ENCODE measurements around the gene AMACR.

The AMACR gene

DNA sequence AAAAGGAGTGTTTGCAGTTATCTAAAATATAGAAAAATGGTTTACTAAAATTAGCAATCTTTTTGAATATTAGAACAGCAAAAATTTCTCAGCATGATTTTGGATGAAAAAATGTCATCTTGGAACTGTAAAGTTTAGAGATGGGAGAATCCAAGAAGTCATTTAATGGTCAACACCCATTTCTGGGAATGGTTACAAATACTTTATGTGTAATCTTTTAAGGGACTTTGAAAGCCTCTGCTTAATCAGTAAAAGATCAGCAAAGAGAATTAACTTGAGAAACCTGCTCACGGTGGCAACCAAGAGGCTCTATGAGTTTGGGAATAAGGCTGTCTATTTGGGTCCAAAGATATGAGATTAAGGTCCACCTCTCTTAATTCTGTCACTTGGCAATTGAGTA lies 22.2 kb upstream of the AMACR start:
- Histone ChIP-seq H3K27ac (no peak overlapping the region), H3K4me3 (no peak overlapping the region)
- TF ChIP-seq, protein P1, sequence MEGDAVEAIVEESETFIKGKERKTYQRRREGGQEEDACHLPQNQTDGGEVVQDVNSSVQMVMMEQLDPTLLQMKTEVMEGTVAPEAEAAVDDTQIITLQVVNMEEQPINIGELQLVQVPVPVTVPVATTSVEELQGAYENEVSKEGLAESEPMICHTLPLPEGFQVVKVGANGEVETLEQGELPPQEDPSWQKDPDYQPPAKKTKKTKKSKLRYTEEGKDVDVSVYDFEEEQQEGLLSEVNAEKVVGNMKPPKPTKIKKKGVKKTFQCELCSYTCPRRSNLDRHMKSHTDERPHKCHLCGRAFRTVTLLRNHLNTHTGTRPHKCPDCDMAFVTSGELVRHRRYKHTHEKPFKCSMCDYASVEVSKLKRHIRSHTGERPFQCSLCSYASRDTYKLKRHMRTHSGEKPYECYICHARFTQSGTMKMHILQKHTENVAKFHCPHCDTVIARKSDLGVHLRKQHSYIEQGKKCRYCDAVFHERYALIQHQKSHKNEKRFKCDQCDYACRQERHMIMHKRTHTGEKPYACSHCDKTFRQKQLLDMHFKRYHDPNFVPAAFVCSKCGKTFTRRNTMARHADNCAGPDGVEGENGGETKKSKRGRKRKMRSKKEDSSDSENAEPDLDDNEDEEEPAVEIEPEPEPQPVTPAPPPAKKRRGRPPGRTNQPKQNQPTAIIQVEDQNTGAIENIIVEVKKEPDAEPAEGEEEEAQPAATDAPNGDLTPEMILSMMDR (IDR thresholded peaks at IDR 0.05) = no peak
- DNase-seq (ENCODE audit: low spot score) = no peak

DNA sequence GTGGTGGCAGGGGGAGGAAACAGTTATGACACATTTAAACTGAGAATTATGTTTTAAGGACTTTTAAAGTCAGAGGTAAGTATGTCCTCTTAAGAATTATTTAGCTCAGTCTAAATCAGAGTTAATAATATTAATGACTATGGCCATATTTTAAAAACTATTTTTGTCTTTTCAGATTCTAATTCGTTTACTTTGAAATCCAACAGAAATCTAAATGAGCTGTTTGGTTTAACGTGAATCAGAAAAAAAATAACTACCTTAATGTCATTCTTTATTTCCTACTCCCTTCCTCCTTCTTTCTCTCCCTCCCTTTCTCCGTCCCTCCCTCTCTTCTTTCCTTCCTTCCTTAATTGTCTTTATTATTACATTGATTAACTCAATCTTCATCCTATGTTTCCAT lies 20.5 kb upstream of the AMACR start:
- DNase-seq (ENCODE audit: low spot score) = no peak
- Histone ChIP-seq H3K4me3 (no peak overlapping the region), H3K27ac (no peak overlapping the region)
- TF ChIP-seq, protein P1 (IDR thresholded peaks at IDR 0.05) = no peak

DNA sequence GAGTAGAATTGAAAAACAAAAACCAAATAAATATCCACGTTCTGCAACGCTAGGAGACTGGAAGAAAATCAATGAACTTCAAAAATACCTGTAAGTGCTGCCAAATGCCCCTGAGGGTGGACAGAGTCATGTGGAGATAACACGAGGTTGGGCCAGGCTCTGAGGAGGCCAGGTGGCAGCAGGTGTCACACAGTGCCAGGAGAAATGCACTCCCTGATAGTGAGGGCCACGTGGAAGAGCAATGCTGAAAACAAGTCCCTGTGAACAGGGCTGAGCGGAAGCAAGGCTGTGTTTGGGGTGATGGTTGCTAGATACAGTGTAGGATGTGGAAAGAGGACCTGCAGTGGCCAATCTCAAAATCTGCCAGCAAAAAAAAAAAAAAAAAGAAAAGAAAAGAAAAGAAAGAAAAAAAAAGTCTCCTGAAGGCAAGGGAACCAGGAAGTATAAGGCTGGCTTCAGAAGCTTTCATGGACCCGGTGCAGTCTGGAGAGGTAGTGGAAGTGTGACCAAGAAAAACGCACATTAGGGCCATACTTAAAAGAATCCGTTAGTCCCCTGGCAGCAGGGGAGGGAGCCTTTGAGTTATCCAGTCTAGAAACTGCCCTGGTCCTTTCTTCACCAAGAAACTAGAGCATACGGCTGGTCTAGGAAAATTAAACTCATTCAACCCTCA lies 18.4 kb upstream of the AMACR start:
- Histone ChIP-seq H3K4me3 (no peak overlapping the region), H3K27ac (no peak overlapping the region)
- TF ChIP-seq, protein P1 (IDR thresholded peaks at IDR 0.05) = no peak
- DNase-seq (ENCODE audit: low spot score) = no peak

DNA sequence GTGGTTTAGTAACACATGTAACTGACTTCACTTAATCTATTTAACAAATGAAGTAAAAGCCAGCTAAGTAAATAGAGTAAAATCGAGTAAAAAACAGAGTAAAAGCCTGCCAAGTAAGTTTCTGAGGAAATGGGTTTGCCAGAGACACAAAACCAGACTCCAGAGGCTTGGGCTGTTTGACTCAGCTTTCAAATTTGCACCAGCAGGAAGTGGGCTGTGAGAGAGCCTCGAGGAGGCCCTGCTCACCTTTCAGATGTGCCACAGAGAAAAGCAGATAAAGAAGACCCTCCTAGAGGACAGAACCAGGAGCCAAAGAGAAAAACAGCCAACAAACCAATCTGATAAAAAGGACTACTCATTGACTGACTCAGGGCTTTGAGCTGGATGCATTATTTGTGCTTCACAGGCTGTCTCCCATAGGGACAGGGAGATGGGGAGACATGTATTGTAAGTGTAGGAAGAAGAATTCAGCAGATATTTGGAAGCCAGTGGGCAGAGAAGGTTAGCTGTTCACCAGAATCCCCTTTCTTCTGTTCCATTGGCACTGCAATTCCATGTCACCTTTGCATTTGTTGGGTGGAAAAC lies 14.4 kb upstream of the AMACR start:
- TF ChIP-seq, protein P1 (IDR thresholded peaks at IDR 0.05) = no peak
- no peak overlapping the region for H3K4me3 ChIP-seq
- no peak overlapping the region for H3K27ac ChIP-seq
- no peak for DNase-seq (ENCODE audit: low spot score)

DNA sequence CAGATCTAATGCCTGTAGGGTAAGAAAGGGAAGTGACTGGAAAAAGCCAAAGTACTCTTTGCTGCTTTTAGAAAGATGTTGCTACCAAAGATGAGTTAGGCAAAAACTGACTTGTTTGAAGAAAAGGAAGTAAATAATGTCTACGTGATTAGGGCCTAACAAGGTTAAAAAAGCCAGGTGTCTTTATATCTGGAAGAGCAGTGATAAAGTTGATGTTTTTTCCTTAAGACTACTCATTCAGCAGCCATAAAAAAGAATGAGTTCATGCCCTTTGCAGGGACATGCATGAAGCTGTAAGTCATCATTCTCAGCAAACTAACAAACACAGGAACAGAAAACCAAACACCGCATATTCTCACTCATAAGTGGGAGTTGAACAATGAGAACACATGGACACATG lies 13.5 kb upstream of the AMACR start:
- Histone ChIP-seq H3K27ac (no peak overlapping the region), H3K4me3 (no peak overlapping the region)
- TF ChIP-seq, protein P1 (IDR thresholded peaks at IDR 0.05) = no peak
- no peak for DNase-seq (ENCODE audit: low spot score)

DNA sequence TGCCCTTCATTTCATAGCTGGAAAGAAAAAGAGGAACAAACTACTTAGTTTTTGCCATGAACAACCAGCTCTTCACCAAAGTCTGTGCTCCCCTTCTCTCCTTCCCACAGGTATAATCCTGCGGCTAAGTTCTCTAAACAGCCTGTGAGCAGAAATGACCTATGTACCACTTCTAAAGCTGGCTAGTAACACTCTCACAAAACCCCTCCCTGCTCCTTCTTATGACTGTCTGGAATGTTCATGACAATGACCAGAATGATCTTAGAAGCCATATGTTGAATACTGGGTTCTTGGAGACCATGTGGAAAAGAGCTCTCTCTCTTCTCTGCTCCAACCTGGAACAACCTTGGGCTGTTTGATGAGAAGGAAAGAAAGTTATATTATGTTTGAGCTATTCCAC lies 12.9 kb upstream of the AMACR start:
- TF ChIP-seq, protein P1 (IDR thresholded peaks at IDR 0.05) = no peak
- H3K4me3 ChIP-seq = no peak overlapping the region
- DNase-seq (ENCODE audit: low spot score) = no peak
- no peak overlapping the region for H3K27ac ChIP-seq

DNA sequence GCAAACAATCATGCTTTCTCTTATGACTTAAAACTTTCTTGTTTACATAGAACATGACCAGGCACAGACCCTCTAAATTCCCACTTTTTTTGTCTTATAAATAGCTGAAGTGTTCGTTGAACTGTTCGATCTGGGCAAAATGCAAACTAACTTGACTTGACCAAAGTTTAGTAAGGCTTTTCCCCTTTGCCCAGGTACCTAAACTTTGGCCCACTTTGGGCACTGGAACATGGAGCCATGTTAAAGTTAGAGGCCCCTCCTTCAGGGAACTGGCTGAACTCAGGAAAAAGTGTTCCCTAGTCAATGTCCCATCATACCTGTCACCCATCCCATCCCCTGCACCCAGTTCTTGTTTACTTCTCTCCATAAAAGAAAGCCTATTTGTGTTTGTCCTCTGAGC lies 9.4 kb upstream of the AMACR start:
- TF ChIP-seq, protein P1 (IDR thresholded peaks at IDR 0.05) = no peak
- Histone ChIP-seq H3K27ac (no peak overlapping the region), H3K4me3 (no peak overlapping the region)
- no peak for DNase-seq (ENCODE audit: low spot score)

Measured in coronary artery (tissue), 2 donors.